Stimulated activated naive CD4-positive, alpha-beta T cell (primary cell): Measurements from ENCODE around the gene SPEF1.

Source experiments
- DNase-seq, 6 experiments: peaks; one replicate each; lab custom pipeline; 2025; lab: John Stamatoyannopoulos, UW

Gene SPEF1

DNA sequence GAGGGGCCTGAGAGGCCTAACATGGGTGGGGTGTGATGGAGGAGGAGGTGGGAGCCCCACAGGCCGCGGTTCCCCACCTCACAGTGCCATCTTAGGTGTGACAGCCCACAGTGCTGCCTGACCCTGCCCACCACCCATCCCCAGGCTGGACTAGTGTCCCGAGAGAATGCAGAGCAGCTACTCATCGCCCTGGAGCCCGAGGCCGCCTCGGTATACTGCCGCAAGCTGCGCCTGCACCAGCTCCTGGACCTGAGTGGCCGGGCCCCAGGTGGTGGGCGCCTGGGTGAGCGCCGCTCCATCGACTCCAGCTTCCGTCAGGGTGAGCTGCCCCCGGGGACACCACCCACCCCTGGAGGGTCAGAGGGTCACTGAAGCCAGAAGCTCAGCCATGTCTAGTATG is 33.2 kb downstream of the SPEF1 start:
- DNase-seq: no peak

DNA sequence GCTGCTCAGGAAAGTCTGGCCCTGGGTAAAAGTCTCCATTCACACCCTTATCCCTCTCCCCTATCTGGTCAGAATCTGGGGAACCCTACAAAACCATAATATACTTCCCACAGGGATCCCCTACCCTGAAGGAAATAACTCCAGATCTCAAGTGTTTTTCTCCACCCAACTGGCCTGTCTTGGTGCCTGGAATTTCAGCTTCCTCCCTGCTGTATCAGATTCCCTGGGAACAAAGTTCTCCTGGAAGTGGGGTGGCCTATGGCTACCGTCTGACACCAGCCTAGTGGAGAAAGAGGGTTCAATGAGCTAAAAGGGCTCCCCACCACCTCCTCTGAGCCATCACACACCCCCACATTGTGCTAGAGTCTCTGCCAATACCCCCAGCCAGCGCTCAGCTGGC is 33.8 kb downstream of the SPEF1 start:
- no peak for DNase-seq

DNA sequence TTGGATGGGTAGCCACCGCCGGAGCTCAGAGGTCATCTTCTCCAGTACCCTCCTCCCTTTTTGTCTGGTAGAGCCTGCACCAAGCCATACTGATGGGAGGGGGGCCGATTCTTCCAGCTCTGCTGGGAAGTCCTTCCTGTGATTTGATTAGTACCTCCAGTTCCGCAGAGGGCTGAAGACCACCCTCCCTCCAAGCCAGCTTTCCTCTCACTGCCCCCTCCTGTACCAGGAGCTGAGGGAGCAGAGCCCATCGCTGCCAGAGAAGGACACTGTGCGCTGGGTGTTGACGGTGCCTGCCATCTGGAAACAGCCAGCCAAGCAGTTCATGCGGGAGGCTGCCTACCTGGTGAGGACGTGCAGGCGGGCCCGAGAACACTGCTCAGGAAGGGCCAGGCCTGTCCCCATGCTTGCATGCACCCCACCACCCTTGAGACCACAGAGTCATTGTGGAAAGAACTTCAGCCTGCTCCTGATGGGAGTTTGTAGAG is 35.5 kb downstream of the SPEF1 start:
- no peak for DNase-seq

DNA sequence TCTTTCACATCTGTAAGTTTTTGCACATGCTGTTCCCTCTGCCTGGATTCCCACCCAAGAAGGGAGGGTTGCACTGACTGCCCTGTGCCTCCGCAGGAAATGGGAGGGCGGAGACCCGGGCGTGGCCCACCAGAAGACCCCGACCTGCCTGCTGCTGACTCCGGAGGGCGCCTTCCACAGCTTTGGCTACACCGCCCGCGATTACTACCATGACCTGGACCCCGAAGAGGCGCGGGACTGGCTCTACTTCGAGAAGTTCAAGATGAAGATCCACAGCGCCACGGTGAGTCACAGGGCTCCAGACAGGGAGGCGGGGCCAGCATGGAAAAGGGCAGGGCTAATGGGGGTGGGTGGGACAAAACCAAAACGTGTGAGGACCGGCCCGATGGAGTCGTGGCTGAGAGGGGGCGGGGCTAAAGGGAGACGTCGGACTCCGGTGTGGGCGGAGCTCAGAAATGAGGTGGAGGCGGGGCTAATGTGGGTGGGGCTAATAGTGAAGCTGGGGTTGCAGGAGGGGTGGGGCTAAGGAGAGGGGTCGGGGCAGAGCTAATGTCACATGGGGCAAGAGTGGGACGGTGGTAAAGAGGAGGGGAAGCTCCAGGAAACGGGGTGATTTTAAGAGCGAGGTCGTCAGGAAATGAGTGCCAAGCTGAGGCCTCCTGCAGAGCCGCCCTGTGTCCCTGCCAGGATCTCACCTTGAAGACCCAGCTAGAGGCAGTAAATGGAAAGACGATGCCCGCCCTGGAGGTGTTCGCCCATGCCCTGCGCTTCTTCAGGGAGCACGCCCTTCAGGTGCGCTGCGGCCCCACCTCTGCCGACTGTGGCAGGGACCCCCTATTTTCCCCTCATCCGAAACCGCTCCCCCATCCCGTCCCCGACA is 36.2 kb downstream of the SPEF1 start:
- DNase-seq: peak; percentile 49 to 78 (median 66)

DNA sequence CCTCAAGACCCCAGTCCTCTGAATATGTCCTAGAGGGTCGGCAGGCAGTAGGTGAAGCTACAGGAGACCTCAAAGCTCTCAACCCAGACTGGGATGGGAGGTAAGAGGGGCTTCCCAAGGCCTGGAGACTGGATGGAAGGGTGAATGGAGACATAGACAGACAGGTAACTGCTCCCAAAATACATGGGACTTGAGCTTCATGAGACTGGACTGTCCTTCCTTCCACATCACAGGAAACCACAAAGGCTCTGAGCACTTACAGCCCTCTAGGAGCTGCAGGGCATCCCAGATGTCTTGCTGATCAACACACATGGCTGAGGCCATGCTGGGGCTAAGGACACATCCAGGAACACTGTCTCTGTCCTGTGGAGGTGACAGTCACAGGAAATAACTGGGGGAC is 37.2 kb downstream of the SPEF1 start:
- no peak for DNase-seq

DNA sequence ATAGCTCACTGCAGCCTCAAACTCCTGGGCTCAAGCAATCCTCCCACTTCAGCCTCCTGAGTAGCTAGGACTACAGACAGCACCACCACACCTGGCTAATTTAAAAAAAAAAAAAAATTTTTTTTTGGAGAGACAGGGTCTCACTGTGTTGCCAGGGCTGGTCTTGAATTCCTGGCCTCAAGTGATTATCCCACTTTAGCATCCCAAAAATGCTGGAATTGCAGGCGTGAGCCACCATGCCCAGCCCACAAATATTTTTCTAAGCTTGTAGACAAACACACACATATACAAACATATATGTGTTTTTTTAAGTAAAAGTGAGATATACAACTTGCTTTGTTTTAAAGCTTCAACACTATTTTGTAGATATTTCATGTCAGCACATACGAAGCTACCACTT is 38.0 kb downstream of the SPEF1 start:
- DNase-seq: no peak

DNA sequence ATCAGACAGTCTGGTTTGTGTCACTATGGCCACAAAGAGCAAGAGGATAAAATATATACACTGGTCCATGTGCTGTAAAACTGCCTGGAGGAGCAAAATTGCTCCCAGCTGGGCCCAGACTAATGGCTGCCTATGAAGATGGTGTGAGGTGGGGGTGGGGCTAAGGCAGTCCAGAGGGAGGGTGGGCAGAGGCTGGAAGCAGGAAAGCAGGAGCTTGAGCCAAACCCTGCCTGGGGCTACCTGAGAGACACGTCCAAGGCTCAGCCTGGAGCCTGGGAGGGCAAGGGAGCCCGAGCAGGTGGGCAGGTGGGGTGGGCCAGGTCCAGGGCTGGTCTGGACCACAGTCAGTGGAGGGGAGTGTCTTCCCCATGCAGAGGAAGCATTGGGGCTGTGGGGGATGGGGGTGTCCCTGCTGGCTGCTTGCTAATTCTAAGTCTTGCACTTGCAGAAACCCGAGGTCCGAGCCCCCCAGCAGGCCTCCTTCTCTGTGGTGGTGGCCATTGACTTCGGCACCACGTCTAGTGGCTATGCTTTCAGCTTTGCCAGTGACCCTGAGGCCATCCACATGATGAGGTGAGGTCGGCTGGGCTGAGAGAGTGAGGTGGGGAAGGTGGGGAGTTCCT is 39.3 kb downstream of the SPEF1 start:
- no peak for DNase-seq

DNA sequence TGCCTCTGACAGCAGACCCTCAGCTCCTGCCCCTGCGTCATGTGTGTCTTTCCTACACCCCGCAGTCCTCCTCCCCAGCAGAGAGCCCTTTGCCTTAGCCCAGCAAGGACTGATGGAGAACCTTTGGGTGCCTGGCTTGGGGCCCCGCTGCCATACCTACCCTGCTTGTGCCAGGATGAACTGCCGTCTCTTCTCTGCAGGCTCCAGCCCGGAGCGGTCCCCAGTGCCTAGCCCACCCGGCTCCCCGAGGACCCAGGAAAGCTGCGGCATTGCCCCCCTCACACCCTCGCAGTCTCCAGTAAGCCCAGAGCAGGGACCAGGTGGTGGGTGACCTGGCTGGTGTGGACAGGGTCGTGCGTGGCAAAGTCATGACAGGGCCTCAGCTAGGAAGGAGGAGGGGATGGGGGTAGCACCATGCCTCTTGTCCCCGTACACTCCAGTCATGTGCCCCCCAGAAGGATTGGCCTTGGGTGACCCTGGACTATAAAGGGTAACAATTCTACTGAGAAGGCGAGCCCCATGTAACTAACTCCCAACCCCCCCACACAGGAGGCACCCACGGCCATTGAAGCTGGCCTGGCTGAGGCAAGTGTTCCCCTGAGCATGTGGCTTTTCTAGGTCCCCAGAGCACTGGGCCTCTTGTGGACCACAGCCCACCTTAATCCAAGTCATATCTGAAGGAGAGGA is 40.5 kb downstream of the SPEF1 start:
- DNase-seq: no peak

DNA sequence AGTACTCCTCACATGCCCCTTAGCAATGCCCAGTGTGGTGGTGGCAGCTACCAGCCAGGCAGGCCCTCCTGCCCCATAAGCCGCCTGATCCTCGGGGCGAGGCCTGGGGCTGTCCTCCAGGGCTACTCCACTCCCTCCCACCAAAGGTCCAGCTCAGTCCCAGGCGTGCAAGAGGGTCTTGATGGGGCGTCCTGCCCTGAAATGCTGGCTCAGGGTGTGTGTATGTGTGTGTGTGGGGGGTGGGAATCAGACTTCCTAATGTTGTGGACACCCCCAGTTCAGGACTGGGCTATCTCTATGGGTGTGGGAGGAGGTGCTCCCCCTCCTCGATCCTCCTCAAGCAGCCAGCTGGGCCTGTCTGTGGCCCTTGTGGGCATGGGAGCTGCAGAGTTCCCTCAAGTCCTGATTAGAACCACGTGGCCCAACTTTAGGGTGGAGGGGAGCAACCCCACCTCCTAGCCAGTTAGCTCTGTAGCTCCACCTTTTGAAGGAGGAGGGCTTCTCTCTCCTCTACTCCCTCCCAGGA is 41.3 kb downstream of the SPEF1 start:
- no peak for DNase-seq

DNA sequence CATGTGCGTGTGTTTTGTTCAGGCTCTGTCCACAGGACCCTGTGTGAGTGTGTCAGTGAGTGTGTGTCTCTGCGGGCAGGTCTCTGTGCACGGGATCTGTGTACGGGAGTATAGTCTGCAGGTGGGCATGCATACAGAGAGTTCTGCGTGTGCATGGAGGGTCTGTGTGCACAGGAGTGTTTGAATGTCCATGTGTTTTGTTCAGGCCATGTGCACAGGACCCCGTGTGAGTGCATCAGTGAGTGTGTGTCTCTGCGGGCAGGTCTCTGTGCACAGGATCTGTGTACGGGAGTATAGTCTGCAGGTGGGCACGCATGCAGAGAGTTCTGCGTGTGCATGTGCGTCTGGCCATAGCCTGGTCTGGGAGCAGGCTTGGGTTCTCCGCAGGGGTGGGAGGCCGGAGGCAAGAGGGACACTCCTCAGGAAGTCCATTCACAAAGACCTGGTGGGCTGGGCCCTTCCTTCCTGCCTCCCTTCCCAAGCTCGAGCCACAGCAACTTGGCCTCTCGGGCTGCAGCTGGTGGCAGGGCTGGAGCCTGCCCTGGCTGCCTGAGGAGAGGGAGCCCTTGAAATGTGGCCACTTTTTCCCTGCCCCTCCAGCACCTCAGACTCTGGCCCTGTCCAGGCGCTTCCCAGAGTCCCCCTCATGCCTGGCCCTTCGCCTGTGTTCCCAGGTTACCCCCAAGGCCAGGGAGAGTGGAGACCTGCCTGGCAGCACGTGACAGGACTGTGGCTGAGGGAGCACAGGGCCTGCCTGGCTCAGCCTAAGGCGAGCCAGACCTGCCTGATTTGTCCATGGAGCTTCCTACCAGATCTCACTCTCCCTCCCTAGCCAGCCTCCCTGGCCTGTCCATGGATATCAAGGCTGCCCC is 42.0 kb downstream of the SPEF1 start:
- no peak for DNase-seq

DNA sequence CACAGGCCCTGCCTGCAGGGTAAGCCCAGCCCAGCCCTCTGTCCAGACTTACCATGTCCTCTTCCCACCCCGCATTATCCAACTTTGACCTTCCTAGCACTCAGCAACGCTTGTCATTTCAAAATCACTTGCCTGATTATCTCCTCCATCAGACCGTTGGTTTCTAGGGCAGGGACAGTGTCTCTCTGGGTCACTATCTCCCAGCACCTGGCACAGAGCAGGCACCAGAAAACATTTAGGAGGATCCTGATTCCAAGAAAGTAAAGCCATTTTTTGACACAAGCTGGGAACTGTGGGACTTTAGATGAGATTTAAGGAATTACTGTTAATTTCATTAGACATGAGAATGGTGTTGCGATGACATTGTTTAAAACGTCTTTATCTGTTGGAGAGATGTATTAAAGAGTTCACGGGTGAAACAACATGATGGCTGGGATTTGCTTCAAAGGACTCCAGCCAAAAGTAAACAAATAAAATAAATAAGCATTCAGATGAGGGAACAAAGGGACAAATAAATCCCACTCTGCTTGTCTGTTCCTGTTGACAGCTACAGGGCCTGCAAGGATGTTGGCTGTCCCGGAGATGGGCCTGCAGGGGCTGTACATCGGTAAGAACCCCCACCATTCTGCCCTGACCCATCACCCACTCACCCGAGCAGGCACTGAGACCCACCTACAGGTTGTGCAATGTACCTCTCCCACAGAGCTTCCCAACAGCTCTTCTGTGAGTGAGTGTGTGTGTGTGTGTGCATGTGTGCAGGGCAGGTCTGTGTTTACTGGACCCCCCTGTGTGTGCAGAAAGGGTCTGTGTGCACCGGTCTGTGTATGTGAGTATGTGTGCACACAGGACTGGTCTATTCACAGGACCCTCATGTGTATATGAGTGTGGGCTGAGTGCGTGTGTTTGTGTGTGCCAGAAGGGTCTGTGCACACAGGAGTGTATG is 42.9 kb downstream of the SPEF1 start:
- DNase-seq: no peak

DNA sequence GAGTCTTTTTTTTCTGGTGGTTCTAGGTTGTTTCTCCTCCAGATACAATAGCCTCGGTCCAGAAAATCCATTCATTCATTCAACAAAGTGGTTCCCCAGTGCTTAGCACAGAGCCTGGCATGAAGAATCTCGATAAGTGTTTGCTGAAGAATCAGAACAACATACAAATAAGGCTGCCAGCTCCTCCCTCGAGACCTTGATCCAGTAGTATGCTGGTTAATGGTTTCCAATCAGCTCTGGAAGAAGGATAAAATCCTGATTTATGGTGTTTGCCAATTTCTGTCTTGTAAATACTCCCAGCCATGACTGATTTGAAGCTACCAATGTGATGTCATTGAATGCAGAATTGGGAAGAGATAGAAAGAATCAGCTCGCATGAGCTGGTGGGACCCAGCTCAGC is 45.5 kb downstream of the SPEF1 start:
- DNase-seq: no peak

DNA sequence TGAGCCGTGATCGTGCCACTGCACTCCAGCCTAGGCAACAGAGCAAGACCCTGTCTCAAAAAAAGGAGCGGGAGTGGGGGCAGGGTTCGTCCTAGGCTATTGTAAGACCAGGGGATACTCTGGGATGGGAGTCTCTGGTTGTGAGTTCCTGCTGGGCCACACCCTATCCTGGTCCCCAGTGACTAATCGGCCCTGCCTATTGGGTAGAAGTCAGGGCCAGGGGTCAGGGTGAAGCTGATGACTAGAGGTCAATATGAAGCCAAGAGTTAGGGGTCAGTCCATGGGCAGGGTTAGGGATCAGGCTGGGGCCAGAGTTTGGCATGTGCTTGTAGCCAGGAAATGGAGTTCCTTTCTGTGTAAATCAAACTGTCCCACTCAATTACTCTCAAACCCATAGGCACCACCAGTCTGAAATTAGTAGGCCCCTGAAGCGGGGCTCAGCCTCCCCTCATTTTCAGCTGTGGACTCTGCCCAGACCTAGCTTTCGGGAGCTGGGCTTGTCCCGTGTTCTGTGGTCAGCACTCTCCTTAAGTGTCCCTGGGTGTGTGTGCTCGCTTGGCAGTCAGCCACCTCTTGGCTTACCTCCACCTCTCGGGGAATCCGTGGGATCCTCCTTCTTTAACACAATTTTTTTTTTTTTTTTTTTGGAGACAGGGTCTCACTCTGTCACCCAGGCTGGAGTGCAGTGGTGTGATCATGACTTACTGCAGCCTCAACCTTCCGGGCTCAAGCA is 47.0 kb downstream of the SPEF1 start:
- DNase-seq: no peak

DNA sequence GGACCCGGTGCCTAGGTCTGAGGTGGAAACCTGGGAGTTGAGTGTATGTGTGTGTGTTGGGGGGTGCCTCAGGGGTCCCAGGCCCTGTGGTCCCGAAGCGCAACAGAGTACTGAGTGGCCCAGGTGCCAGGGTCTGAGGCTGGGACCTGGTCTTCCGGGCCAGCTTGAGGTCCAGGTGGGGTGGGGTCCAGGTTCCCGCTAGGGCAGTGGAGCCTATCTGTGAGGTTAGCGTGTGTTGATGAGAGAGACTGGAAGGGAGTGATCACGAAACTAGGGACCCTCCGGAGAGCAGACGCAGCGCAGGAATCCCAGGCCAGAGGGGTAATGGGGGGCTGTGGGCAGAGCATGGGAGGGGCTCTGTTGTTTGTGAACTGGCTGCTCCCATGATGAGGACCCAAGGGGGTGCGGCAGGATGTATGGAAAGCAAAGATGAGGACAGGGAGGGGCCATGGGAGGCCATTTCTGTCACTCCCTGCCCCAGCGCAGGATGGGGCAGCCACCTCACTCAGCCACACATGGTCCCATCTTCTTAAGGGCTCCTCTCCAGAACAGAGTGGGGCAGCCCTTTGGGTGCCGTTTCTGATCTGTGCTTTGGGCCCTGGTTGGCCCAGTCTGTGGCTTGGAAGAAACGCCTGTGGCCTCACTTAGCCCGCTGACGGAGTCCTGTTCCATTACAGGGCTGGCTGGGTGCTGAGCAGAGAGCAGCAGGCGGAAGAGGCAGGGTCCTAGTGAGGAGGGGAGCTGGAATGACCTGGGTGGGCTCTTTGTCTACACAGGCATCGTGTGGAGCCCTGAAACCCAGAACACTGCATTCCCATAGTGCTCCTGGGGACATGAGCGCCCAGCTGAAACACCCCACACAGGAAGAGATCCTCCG is 47.9 kb downstream of the SPEF1 start:
- DNase-seq: no peak

DNA sequence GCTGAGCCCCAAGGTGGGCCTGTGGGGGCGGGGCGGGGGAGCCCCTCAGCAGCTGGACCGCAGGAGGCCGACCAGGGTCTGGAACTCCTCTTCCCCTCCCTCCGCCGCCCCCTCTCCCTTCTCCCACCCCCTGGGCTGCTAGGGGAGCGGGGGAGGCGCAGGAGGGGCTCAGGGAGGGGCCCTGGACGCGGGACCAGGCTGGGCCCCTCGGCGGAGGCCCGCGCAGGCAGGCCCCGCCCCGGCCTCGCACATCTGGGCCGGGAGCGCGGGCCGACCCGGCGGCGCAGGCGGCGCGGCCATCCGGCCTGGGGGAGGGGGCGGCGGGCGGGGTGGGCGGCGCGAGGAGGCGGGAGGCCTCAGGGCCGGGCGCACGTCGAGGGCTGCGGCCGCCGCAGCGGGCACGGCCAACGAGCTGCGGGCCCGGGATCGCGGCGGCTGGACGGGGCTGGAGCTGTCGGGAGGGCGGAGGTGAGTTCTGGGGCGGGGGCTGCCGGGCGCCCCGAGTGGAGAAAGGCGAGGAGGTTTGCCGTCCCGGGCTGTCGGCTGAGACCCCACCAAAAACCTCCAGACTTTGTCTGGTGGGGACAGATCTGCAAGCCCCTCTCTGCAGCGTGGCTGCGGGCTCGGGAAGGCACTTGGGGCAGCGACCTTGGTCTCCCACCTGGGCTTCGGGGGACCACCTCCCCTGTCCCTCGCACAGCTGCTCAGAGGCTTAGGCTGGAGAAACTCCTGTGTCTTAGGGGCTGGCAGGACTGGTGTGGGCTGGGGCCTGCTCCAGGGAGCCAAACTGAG is 48.7 kb downstream of the SPEF1 start, which contains the start of gene HSPA12B:
Gene HSPA12B, plus strand, starts transcription at position 359 of the 792 bp plus-strand sequence. CDS start 5,990 bp downstream, outside the sequence.
- no peak for DNase-seq

DNA sequence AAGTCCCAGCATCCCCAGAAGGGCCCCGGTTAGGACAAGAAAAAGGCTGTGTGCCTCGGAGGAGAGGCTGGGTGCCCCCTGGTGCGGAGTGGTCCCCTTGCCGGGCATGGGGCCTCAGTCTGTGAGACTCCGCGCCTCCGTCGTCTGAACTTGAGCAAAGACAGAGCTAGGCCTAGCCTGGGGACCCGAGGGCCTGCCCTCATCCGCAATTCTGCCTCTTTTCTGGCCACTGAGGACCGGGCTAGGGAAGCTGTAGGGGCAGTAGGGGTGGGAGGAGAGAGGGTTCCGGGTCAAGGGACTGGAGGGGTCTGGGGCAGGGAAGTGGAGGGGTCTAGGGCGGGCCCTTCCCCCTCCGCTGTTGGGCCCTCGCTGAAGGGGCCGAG is 49.3 kb downstream of the SPEF1 start:
- DNase-seq: no peak

DNA sequence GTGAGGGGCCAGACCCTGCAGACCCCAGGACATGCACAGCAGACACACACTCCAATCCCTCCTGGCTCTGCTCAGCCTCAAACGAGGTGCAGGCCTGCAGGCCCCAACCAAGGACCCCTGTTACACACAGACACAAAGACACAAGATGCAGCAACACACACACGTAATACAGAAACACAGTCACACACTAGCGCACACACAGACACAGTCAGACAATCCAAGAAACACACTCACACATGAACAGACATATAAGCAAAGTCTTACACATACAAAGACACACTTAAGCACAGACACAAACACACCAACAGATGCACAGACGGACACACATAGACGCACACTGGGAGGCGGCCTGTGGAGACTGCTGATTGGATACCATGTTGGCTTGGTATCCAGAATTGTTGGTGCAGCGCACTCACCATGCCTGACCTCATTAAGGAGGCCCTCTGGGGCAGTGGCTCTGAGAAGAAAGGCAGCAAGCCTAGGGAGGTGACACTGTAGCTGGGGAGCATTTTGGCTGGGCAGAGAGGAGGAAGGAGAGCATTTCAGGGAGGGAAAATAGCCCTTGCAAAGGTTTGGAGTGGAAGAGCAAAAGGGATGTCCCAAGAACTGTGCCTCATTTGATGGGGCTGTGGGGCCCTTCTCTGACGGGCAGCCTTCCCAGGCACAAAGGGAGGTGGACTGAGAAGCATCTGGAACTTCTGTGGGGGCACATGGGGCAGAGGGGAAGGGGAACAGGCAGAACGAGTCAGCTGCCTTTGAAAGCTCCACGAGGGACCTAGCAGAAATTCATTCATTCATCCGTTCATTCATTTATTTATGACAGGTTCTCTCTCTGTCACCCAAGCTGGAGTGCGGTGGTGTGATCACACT is 50.2 kb downstream of the SPEF1 start:
- DNase-seq: no peak
